Hepatocyte (in vitro differentiated cells): Measurements from ENCODE around the gene UBE2E1. TPM values are rescaled to one million over a fixed set of nuclear protein-coding genes. Genes with fewer than 3 reads are reported as not detected.

Experiments
- DNase-seq: peaks from one replicate; pipeline ENCODE4 v3.0.0-alpha.2; 2016; ENCODE audit warnings: low spot score
- H2AFZ ChIP-seq: fragments of 200-600 bp; sonication (generic); 2 replicates; pipeline ENCODE4 v1.6.0; 2016; ENCODE audit warnings: antibody characterized with exemption, mild to moderate bottlenecking
- H3K27ac ChIP-seq: fragments of 200-600 bp; sonication (generic); 2 replicates; pipeline ENCODE4 v1.5.1; 2016; ENCODE audit warnings: mild to moderate bottlenecking
- H3K27me3 ChIP-seq: fragments of 200-600 bp; sonication (generic); 2 replicates; pipeline ENCODE4 v1.6.1; 2016
- H3K36me3 ChIP-seq: fragments of 200-600 bp; sonication (generic); replicated peaks from 2 replicates; pipeline ENCODE4 v1.5.1; 2016; ENCODE audit warnings: low read depth; ENCODE audit not compliant: insufficient read depth
- H3K4me1 ChIP-seq: fragments of 200-600 bp; sonication (generic); 2 replicates; pipeline ENCODE4 v1.5.1; 2016; ENCODE audit warnings: mild to moderate bottlenecking, moderate library complexity; ENCODE audit not compliant: insufficient read depth
- H3K4me2 ChIP-seq: fragments of 200-600 bp; sonication (generic); 2 replicates; pipeline ENCODE4 v1.6.0; 2016
- H3K4me3 ChIP-seq: fragments of 200-600 bp; sonication (generic); 2 replicates; pipeline ENCODE4 v1.5.1; 2016; ENCODE audit warnings: mild to moderate bottlenecking
- H3K79me2 ChIP-seq: fragments of 200-600 bp; sonication (generic); 2 replicates; pipeline ENCODE4 v1.6.0; 2017; ENCODE audit warnings: mild to moderate bottlenecking
- H3K9me2 ChIP-seq: fragments of 200-600 bp; sonication (generic); replicated peaks from 2 replicates; pipeline ENCODE4 v1.6.0; 2017; ENCODE audit warnings: mild to moderate bottlenecking; ENCODE audit not compliant: insufficient read depth
- H3K9me3 ChIP-seq: fragments of 200-600 bp; sonication (generic); 2 replicates; pipeline ENCODE4 v1.5.1; 2016; ENCODE audit warnings: low read depth, mild to moderate bottlenecking
- H4K20me1 ChIP-seq: fragments of 200-600 bp; sonication (generic); 2 replicates; pipeline ENCODE4 v1.6.0; 2016; ENCODE audit warnings: mild to moderate bottlenecking; ENCODE audit not compliant: insufficient read depth, poor library complexity, severe bottlenecking
- CTCF ChIP-seq: fragments of 200-600 bp; sonication (generic); IDR thresholded peaks from 2 replicates; pipeline ENCODE4 v1.5.1; 2016; ENCODE audit warnings: antibody characterized with exemption, mild to moderate bottlenecking; ENCODE audit not compliant: poor library complexity
- EZH2 ChIP-seq: fragments of 200-600 bp; sonication (generic); IDR thresholded peaks from 2 replicates; pipeline ENCODE4 v1.6.1; 2016; ENCODE audit warnings: antibody characterized with exemption, mild to moderate bottlenecking, borderline replicate concordance
- EZH2phosphoT487 ChIP-seq: fragments of 200-600 bp; sonication (generic); IDR thresholded peaks from one replicate; pipeline ENCODE4 v1.6.1; 2018; ENCODE audit warnings: antibody characterized with exemption, mild to moderate bottlenecking, low read depth, moderate library complexity; ENCODE audit not compliant: unreplicated experiment, severe bottlenecking
- WGBS: methylation state at CpG from one replicate; pipeline ENCODE4 v1.1.6; 2016; ENCODE audit warnings: low lambda C conversion rate; ENCODE audit errors: missing lambda C conversion rate; 5-methylcytosine and 5-hydroxymethylcytosine counted together
- polyA plus RNA-seq: library from polyadenylated mRNA; unstranded; fragments of >200 nt; fragmentation: Nextera tagmentation; extraction: Ambion mirVana; gene quantifications from 2 replicates; pipeline ENCODE4 v1.2.1, GENCODE V29; 2016
- total RNA-seq: library from RNA; depleted of rRNA; stranded (reverse); fragments of >200 nt; gene quantifications from 2 replicates; pipeline ENCODE4 v1.2.3, GENCODE V29; 2014

UBE2E1 gene
- total and polyA plus RNA-seq, 2 experiments from 2014 or later: 20.8 to 179 TPM

GRCh38 chr3:23832523-23832922 lies 26.8 kb downstream of the UBE2E1 start:
- Histone ChIP-seq H3K9me3 (no peaks in the 10 kb centered on the region), H2AFZ (no peak overlapping the region), H3K27me3 (no peaks in the 10 kb centered on the region), H3K79me2 (peaks cover 87% of the 10 kb centered on the region), H3K27ac (no peak overlapping the region), H3K9me2 (no peaks in the 10 kb centered on the region), H3K36me3 (no peaks in the 10 kb centered on the region), H3K4me2 (no peak overlapping the region), H4K20me1 (peaks cover 42% of the 10 kb centered on the region), H3K4me1 (no peaks in the 10 kb centered on the region), H3K4me3 (no peak overlapping the region)
- TF ChIP-seq EZH2 (no peak), CTCF (no peak)
- DNase-seq: no peak
- WGBS: 95% methylated on average over 10 of the region's 10 CpGs

GRCh38 chr3:23834082-23834870 lies 28.5 kb downstream of the UBE2E1 start:
- Histone ChIP-seq H3K27me3 (no peaks in the 10 kb centered on the region), H3K36me3 (no peaks in the 10 kb centered on the region), H4K20me1 (peaks cover 37% of the 10 kb centered on the region), H3K79me2 (peaks cover 87% of the 10 kb centered on the region), H3K4me1 (no peaks in the 10 kb centered on the region), H3K9me3 (no peaks in the 10 kb centered on the region), H3K4me2 (no peak overlapping the region), H3K9me2 (no peaks in the 10 kb centered on the region), H3K27ac (no peak overlapping the region), H3K4me3 (no peak overlapping the region), H2AFZ (no peak overlapping the region)
- WGBS: 93% methylated on average over 2 of the region's 2 CpGs
- DNase-seq: no peak
- TF ChIP-seq CTCF (peak; percentile 25), EZH2 (no peak)

GRCh38 chr3:23835087-23835486 lies 29.3 kb downstream of the UBE2E1 start:
- H3K36me3 ChIP-seq: no peaks in the 10 kb centered on the region
- no peak overlapping the region for H2AFZ ChIP-seq
- WGBS: 85% methylated on average over 2 of the region's 2 CpGs
- H3K27ac ChIP-seq: no peak overlapping the region
- peaks cover 33% of the 10 kb centered on the region for H4K20me1 ChIP-seq
- no peak for DNase-seq
- H3K4me2 ChIP-seq: no peak overlapping the region
- no peaks in the 10 kb centered on the region for H3K4me1 ChIP-seq
- no peaks in the 10 kb centered on the region for H3K9me2 ChIP-seq
- no peaks in the 10 kb centered on the region for H3K9me3 ChIP-seq
- no peaks in the 10 kb centered on the region for H3K27me3 ChIP-seq
- TF ChIP-seq EZH2phosphoT487 (no peak), EZH2 (no peak), CTCF (no peak)
- no peak overlapping the region for H3K4me3 ChIP-seq
- H3K79me2 ChIP-seq: peaks cover 87% of the 10 kb centered on the region
